Naive B cell (primary cell): ENCODE results near the gene CEP120. TPM values are rescaled to one million over a fixed set of nuclear protein-coding genes. Genes with fewer than 3 reads are reported as not detected.
"Not testable (repeated sequence)": the region's sequence is repeated elsewhere in the genome, so short reads cannot be mapped to it uniquely, and the experiment has no call there.

Experiments
- ATAC-seq, 2 donors: fragments of 150-1000 bp; cut with Tn5 transposase; 2 replicates each; pipeline ENCODE4 v1.10.0; 2021; ENCODE audit warnings: low read depth in 2 of 2, mild to moderate bottlenecking in 2 of 2, moderate library complexity in 2 of 2
- DNase-seq: peaks from one replicate; pipeline ENCODE4 v3.0.0; 2022
- H3K27ac Mint-ChIP-seq, 6 donors: one replicate each; pipeline ENCODE4 v1.8.0; 2020 to 2022; ENCODE audit warnings: mild to moderate bottlenecking in 6 of 6, mixed read lengths in 6 of 6, moderate library complexity in 5 of 6, inconsistent platforms in 2 of 6
- H3K27me3 Mint-ChIP-seq, 3 donors: one replicate each; pipeline ENCODE4 v1.8.0; 2021 to 2022; ENCODE audit warnings: mixed read lengths in 3 of 3, mild to moderate bottlenecking in 1 of 3
- H3K36me3 Mint-ChIP-seq, 2 donors: one replicate each; pipeline ENCODE4 v1.8.0; 2020 to 2022; ENCODE audit warnings: mixed read lengths in 2 of 2, inconsistent platforms in 1 of 2, mild to moderate bottlenecking in 1 of 2
- H3K4me1 Mint-ChIP-seq, 3 donors: one replicate each; pipeline ENCODE4 v1.8.0; 2020 to 2022; ENCODE audit warnings: mixed read lengths in 3 of 3, inconsistent platforms in 1 of 3, mild to moderate bottlenecking in 1 of 3, moderate library complexity in 1 of 3
- H3K4me3 Mint-ChIP-seq, 8 donors: one replicate each; pipeline ENCODE4 v1.8.0; 2020 to 2022; ENCODE audit warnings: mild to moderate bottlenecking in 8 of 8, mixed read lengths in 8 of 8, moderate library complexity in 8 of 8, inconsistent platforms in 2 of 8
- H3K9me3 Mint-ChIP-seq, 7 donors: one replicate each; pipeline ENCODE4 v1.8.0; 2020 to 2022; ENCODE audit warnings: mixed read lengths in 7 of 7, mild to moderate bottlenecking in 5 of 7, inconsistent platforms in 2 of 7, moderate library complexity in 1 of 7
- polyA plus RNA-seq, 6 donors: library from polyadenylated mRNA; unstranded; fragments of 300-500 nt; fragmentation: Illumina TruSeq; gene quantifications; one replicate each; pipeline ENCODE4 v1.2.3, GENCODE V29; 2021; ENCODE audit warnings: low read depth in 6 of 6

The CEP120 gene
- polyA plus RNA-seq = 10 to 100 TPM; 15.8 to 45.9 (median 31.2) TPM

DNA sequence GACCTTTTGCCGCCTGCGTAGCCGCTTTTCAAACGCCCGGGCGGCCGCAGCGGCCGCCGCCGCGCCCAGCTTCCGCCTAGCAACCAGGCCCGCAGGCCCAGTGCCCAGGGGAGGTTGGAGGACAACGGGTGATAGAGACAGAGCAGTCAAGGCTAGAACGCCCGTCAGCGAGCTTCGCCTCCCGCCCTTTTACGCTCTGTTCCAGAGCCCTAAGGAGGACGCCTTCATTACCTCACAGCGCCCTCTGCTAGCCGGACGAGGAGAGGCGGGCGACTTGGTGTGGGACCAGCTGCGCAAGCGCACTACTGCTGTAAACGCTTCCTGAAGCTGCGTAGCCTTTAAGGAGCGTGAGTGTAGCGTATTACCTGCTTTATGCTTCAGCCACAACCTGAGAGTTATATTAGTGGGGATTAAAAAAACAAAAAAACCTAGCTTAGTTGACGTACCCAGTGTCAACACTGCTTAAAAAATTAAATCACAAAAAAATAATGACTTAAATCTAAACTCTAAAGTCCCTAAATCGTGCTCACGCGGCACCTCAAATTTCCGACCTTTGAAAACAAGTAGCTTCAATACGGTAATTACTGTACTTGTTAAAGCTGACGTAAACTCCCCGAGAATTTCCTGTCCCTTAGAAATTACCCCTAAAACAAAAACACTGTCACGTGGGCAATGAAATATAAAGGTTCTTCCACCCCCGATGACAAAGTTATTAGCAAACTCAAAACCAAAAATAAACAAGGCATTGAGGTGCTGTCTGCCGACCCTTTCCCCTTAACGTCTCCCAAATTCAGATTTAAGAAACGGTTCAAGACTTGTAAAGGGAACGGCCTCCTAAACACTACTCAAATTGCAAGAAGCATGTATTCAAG lies at the start of gene CEP120:
TSS of gene CEP120 (minus strand) at position 126 of the 872 bp plus-strand sequence. CDS start 405 bp downstream, outside the sequence.
- peak; percentile 89 to 92 for ATAC-seq
- Mint-ChIP-seq H3K9me3 (peaks cover 0 to 2% (median 0%) of the 10 kb centered on the region in 7 donors), H3K27me3 (peaks cover 0 to under 1% (median 0%) of the 10 kb centered on the region in 3 donors), H3K4me1 (peaks cover 5 to 16% (median 8%) of the 10 kb centered on the region in 3 donors), H3K4me3 (peak within 1 kb of the TSS in 1 of 8 donors; percentile 45), H3K36me3 (no peaks in the 10 kb centered on the region), H3K27ac (peak within 1 kb of the TSS in 2 of 6 donors; percentile 98 to 99)
- peak; percentile 97 for DNase-seq

DNA sequence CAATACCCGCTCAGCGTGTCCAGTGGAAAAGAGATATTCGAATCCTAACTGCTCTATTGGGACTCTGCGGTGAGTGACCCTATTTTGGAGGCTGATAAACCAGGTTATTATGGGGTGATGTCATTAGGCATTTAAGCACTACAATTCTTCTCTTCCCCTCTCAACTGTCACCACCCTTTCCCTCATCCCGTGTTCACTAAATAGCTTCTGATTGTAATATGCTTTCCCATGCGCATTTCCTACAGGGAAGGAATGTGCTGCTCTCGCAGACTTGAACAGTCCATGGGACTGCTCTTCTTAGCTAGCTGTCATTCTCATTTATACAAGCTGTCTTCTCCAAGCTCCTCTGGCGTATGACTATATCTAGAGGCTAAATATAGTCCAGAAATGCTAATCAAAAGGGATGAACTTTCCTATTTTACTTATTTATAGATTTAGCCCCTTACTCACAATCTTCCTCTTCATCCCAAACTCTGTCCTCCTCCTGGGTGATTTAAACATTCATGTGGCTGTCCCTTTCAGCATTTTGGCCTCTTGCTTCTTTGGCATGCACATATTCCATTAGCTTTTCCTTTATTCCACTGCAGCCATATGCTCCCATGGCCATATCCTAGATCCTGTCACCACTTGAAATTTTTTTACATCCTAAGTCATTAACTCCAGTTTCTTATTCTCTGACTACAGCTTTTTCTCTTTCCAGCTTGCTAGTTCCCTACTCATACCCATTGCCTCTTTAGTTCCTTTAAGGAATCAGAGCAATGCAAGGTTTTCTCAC lies 49.1 kb upstream of the CEP120 start:
- Mint-ChIP-seq H3K36me3 (peaks cover 0 to 24% of the 10 kb centered on the region in 2 donors), H3K9me3 (peaks cover 7 to 30% (median 11%) of the 10 kb centered on the region in 7 donors), H3K4me1 (no peaks in the 10 kb centered on the region), H3K27ac (no peak overlapping the region), H3K27me3 (peaks cover 29 to 49% (median 41%) of the 10 kb centered on the region in 3 donors), H3K4me3 (no peak overlapping the region)
- no peak for DNase-seq
- no peak for ATAC-seq

DNA sequence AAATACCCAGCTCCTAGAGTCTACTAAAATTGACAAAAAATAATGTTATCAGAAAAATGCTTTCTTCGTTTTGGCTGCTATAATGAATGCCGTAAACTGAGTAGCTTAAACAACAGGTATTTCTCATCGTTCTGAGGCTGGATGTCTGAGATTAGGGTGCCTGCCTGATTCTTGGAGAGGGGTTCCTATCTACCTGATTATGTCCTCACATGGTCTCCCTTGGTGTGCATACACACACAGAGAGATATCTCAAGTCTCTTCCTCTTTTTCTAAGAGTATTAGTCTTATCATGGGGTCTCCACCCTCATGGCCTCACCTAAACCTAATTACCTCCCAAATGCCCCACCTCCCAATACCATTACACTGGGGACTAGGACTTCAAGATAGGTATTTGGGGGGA lies 48.2 kb upstream of the CEP120 start:
- peaks cover 11 to 35% (median 13%) of the 10 kb centered on the region in 7 donors for H3K9me3 Mint-ChIP-seq
- no peaks in the 10 kb centered on the region for H3K4me1 Mint-ChIP-seq
- no peak overlapping the region for H3K4me3 Mint-ChIP-seq
- ATAC-seq (no peak), DNase-seq (no peak)
- H3K27ac Mint-ChIP-seq = no peak overlapping the region
- peaks cover 29 to 53% (median 47%) of the 10 kb centered on the region in 3 donors for H3K27me3 Mint-ChIP-seq
- peaks cover 0 to 28% of the 10 kb centered on the region in 2 donors for H3K36me3 Mint-ChIP-seq

DNA sequence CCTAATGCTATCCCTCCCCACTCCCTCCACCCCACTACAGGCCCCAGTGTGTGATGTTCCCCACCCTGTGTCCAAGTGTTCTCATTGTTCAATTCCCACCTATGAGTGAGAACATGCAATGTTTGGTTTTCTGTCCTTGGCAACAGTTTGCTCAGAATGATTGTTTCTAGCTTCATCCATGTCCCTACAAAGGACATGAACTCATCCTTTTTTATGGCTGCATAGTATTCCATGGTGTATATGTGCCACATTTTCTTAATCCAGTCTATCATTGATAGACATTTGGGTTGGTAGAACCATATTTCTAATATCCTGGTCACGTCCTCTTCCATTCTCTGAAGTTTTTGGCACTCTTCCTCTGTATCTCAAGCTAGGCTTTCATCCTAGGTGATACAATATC lies 43.6 kb upstream of the CEP120 start:
- DNase-seq, H3K27ac Mint-ChIP-seq: not testable (repeated sequence)

DNA sequence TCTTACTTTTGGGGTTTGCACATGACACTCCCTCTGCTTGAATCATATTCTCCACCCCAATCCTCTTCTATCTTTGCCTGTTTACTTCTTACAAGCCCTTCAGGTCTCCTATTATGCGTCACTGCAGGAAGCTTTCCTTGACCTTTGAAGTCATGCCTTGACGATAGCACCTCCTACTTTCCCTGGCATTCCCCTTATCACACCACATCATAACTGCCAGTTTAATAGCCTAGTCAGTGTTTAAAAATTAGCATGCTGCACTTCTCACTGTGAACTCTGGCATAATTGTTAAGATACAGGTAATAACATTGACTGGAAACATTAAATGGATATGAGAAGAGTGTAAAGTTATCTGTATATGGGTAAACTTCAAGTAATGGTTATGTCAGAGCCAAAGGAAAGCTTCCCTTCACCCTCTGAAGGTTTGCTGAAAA lies 37.1 kb upstream of the CEP120 start:
- Mint-ChIP-seq H3K4me3 (no peak overlapping the region), H3K36me3 (no peaks in the 10 kb centered on the region), H3K27ac (no peak overlapping the region), H3K27me3 (no peaks in the 10 kb centered on the region), H3K9me3 (peaks cover 0 to 3% (median 0%) of the 10 kb centered on the region in 7 donors), H3K4me1 (no peaks in the 10 kb centered on the region)
- DNase-seq = no peak
- ATAC-seq = peak in 1 of 2 donors; percentile 34

More for the DNA sequence above, 43.6 kb upstream of the CEP120 start:
- peaks cover 0 to 28% of the 10 kb centered on the region in 2 donors for H3K36me3 Mint-ChIP-seq
- H3K4me3 Mint-ChIP-seq, ATAC-seq, H3K4me1 Mint-ChIP-seq: not testable (repeated sequence)
- H3K27me3 Mint-ChIP-seq = peaks cover 18 to 37% (median 32%) of the 10 kb centered on the region in 3 donors
- H3K9me3 Mint-ChIP-seq = peaks cover 11 to 30% (median 12%) of the 10 kb centered on the region in 7 donors

DNA sequence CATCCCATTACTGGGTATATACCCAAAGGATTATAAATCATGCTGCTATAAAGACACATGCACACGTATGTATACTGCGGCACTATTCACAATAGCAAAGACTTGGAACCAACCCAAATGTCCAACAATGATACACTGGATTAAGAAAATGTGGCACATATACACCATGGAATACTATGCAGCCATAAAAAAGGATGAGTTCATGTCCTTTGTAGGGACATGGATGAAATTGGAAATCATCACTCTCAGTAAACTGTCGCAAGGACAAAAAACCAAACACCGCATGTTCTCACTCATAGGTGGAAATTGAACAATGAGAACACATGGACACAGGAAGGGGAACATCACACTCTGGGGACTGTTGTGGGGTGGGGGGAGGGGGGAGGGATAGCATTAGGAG lies 35.8 kb upstream of the CEP120 start:
- not testable (repeated sequence) for DNase-seq, ATAC-seq, H3K27ac Mint-ChIP-seq, H3K27me3 Mint-ChIP-seq, H3K9me3 Mint-ChIP-seq, H3K36me3 Mint-ChIP-seq, H3K4me1 Mint-ChIP-seq, H3K4me3 Mint-ChIP-seq

DNA sequence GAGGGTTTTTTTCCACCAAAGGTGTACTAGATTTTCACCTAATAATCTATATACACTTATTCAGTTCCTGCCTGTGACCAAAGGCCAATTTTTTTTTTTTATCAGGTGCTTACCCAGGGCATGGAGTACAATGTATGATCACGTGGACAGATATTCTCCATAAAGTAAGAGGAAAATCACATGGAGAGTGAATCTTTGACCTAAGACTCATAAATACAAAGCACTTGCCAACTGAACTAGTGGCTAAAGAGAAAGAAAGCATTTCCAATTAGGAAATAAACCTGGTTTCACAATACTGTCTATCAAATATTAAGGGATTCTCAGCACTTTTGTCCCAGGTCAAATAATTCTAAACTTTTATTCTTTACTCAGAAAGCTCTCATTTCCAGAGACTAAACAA lies 33.0 kb upstream of the CEP120 start:
- peak overlapping the region in 1 of 6 donors; percentile 26 for H3K27ac Mint-ChIP-seq
- H3K9me3 Mint-ChIP-seq = peaks cover 0 to 3% (median 0%) of the 10 kb centered on the region in 7 donors
- no peaks in the 10 kb centered on the region for H3K27me3 Mint-ChIP-seq
- H3K36me3 Mint-ChIP-seq = no peaks in the 10 kb centered on the region
- ATAC-seq = no peak
- H3K4me1 Mint-ChIP-seq = peaks cover 0 to 7% (median 0%) of the 10 kb centered on the region in 3 donors
- no peak for DNase-seq
- no peak overlapping the region for H3K4me3 Mint-ChIP-seq

DNA sequence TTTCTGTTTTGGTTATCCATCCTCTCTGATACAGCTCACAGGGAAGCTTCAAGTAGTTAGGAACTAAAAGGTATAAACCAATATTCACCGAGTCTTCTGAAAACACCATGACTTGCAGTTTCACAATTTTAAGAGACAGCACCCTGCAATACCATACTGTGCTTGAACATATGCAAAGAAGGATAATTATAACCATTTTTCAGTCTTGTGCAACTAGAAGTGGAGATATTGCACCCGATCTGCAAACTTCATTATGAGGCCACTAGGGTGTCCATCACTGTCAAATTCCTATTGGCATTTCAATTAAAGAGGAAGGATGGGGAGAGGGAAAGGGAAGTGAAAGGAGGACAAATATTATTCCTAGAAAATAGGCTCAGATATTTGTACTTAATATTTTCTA lies 32.4 kb upstream of the CEP120 start:
- H3K4me1 Mint-ChIP-seq = peaks cover 0 to 7% (median 0%) of the 10 kb centered on the region in 3 donors
- DNase-seq (no peak), ATAC-seq (no peak)
- no peaks in the 10 kb centered on the region for H3K36me3 Mint-ChIP-seq
- peaks cover 0 to 3% (median 0%) of the 10 kb centered on the region in 7 donors for H3K9me3 Mint-ChIP-seq
- no peak overlapping the region for H3K4me3 Mint-ChIP-seq
- H3K27me3 Mint-ChIP-seq = no peaks in the 10 kb centered on the region
- H3K27ac Mint-ChIP-seq = no peak overlapping the region

DNA sequence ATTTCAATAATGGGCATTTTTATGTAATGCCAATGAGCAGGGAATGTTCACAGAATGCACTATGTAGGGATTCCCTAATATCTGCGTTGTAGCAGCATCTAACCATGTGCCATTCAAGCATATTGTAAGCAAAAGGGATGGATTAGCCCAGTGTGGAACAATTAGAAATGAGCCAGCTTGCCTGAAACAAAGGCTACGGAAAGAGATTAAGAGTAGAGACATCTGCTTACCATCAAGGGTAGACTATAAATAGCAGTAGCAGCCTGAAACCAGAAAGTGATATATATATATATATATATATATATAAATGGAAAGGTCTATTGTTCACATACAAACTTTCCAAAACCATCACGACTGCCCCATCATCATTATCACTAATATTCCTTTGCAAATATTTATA lies 31.9 kb upstream of the CEP120 start:
- Mint-ChIP-seq H3K9me3 (peaks cover 0 to under 1% (median 0%) of the 10 kb centered on the region in 7 donors), H3K36me3 (no peaks in the 10 kb centered on the region), H3K27ac (no peak overlapping the region), H3K27me3 (no peaks in the 10 kb centered on the region), H3K4me1 (peaks cover 0 to 7% (median 0%) of the 10 kb centered on the region in 3 donors), H3K4me3 (no peak overlapping the region)
- ATAC-seq (no peak), DNase-seq (no peak)

DNA sequence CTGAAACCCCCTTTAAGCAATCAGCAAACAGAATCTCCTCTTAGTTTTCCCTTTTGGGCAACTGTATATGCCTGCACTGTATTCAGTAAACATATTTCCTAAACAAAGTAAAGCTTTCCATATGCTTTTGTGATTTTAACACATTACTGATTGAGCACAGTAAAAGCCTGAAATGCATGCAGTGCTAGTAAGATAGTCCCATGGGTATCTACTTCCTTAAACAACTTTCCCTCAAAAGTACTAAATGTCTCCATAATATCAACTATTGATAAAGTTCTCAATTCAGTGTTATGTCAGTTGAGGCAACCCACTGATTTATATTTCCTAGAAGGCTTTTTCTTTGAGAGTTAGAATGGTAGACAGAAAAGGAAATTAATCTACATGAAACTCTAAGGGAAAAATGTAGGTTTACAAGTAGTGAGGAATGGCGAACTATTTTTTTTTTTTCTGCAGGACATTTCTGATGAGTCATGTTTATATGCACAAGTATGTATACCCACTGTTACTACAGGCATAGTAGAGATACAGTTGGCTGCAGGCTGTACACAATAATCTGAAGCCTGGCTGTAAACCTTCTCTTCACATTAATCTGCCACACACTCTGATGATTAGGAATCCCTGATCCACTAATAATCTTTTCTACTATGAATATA lies 31.2 kb upstream of the CEP120 start:
- DNase-seq (no peak), ATAC-seq (no peak)
- no peaks in the 10 kb centered on the region for H3K36me3 Mint-ChIP-seq
- no peak overlapping the region for H3K4me3 Mint-ChIP-seq
- peaks cover 0 to 7% (median 0%) of the 10 kb centered on the region in 3 donors for H3K4me1 Mint-ChIP-seq
- H3K9me3 Mint-ChIP-seq = no peaks in the 10 kb centered on the region
- no peak overlapping the region for H3K27ac Mint-ChIP-seq
- H3K27me3 Mint-ChIP-seq = no peaks in the 10 kb centered on the region

DNA sequence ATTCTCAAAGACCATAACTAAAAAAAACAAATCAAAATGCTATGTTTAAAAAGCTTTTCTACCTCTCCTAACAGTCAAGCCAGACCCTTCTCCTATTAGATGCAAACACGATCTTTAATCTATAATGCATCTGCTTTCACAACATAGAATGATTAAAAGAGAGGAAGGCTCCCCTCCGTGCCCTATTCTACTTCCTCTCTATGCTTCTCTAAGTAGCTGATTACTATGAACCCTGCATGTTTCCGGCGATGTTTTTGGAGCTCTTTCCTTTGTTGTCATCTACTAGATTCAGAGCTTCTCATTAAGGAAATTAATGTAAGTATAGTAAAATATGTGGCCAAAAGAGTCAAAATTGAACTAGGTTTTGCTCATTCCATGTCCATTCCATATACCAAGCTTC lies 29.2 kb upstream of the CEP120 start:
- Mint-ChIP-seq H3K4me3 (no peak overlapping the region), H3K36me3 (no peaks in the 10 kb centered on the region), H3K27ac (peak overlapping the region in 2 of 6 donors; percentile 45 to 61), H3K9me3 (no peaks in the 10 kb centered on the region), H3K4me1 (peaks cover 0 to 7% (median 0%) of the 10 kb centered on the region in 3 donors), H3K27me3 (no peaks in the 10 kb centered on the region)
- no peak for DNase-seq
- ATAC-seq = no peak

DNA sequence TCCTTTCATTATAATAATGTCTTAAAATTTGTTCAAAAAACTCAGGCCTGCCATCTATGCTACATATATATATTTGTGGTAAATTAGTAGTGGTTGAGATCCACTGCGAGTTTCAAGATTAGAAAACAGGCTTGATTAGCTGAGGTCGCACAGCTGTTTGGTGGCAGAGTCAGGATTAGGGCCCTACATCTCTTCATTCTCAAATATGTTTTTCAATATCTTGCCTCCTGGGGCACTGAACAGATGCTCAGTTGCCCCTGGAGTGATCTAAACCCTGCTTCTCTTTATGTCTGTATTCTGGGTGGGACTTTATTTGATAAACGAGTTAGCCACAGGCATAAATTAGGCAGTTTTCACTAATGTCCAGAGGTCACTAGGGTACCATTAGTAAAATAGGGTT lies 27.8 kb upstream of the CEP120 start:
- no peaks in the 10 kb centered on the region for H3K36me3 Mint-ChIP-seq
- no peak for ATAC-seq

DNA sequence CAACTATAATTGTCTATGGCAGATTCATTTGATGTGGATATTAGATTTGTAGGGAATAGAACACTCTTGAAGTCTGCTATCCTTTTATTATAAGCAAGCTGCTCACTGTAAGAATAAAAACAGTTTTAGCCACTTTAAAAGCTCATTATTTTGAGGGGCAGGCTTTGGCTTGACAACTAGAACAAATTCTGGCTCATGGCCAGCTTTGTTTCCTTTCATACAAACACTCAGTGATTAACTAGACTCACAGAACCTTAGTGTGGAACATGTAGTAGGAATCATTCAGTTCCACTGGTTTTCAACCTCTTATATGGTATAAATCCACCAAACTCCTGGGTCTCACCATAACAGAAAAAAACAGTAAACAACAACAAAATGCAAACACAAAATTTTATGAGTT lies 27.4 kb upstream of the CEP120 start:
- Mint-ChIP-seq H3K9me3 (no peaks in the 10 kb centered on the region), H3K27me3 (peaks cover 7 to 9% (median 7%) of the 10 kb centered on the region in 3 donors), H3K36me3 (no peaks in the 10 kb centered on the region), H3K4me1 (peaks cover 0 to 7% (median 0%) of the 10 kb centered on the region in 3 donors), H3K4me3 (no peak overlapping the region), H3K27ac (no peak overlapping the region)
- DNase-seq (no peak), ATAC-seq (no peak)

More for the DNA sequence above, 27.8 kb upstream of the CEP120 start:
- H3K27ac Mint-ChIP-seq = peak overlapping the region in 1 of 6 donors; percentile 19
- H3K27me3 Mint-ChIP-seq = peaks cover 3 to 5% (median 3%) of the 10 kb centered on the region in 3 donors
- no peak overlapping the region for H3K4me3 Mint-ChIP-seq
- no peak for DNase-seq
- no peaks in the 10 kb centered on the region for H3K9me3 Mint-ChIP-seq
- H3K4me1 Mint-ChIP-seq = peaks cover 0 to 7% (median 0%) of the 10 kb centered on the region in 3 donors
